ENCODE data around the gene USP5.

DNA sequence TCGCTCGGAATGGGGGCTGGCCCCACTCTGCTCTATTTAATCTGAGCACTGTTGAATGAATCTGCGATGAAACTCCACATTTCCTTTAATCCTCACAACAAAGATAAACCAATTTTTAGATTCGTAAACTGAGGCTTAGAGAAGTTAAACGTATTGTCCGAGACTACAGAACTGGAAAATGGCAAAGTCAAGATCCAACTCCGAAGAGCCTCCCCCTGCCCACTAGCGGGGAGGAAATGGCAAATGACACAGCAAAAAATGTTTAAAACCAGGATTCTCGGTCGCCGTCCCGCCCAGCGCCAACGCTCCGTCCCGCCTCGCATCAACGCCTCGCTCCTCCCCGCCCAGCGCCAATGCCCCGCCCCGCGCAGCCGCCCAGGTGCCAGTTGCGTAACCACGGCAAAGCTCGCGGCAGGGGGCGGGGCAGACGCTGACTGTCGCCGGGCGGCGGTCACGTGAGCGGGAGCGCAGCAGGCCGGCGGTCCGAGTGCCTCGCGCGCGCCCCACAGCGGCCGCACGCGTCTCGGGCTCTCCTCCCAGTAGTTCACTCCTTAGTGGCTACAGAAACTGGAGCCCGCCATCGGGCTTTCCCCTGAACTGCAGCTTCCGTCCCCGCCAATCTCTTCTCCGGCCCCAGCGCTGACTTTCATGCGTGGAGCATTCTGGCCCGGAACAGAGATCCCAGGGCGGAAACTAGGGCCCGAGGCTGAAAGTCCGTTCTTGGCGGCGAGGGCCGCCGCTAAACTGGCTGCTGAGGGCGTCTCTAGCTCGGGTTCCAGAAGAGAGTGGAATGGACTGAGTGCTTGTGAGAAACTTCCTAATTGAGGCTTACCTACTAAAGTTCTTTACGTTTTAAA, 39.1 kb downstream of the USP5 start:
- TF ChIP-seq, protein P1, sequence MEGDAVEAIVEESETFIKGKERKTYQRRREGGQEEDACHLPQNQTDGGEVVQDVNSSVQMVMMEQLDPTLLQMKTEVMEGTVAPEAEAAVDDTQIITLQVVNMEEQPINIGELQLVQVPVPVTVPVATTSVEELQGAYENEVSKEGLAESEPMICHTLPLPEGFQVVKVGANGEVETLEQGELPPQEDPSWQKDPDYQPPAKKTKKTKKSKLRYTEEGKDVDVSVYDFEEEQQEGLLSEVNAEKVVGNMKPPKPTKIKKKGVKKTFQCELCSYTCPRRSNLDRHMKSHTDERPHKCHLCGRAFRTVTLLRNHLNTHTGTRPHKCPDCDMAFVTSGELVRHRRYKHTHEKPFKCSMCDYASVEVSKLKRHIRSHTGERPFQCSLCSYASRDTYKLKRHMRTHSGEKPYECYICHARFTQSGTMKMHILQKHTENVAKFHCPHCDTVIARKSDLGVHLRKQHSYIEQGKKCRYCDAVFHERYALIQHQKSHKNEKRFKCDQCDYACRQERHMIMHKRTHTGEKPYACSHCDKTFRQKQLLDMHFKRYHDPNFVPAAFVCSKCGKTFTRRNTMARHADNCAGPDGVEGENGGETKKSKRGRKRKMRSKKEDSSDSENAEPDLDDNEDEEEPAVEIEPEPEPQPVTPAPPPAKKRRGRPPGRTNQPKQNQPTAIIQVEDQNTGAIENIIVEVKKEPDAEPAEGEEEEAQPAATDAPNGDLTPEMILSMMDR (conservative IDR thresholded peaks at IDR 0.05 in 1 of 2, IDR thresholded peaks at IDR 0.05 in 1 of 2; ENCODE audit: extremely low read depth in 1 of 2, insufficient read depth in 1 of 2, low read depth in 1 of 2, low read length in 2 of 2): peak; percentile 56 to 66
- no peak for TF ChIP-seq EZH2 (IDR thresholded peaks at IDR 0.05; ENCODE audit: borderline replicate concordance, low read length)

Measured in mammary epithelial cell (primary cell).